GM12892 (cell line): Measurements from ENCODE around the gene CPZ.

Experiments used
- POLR2A ChIP-seq: IDR thresholded peaks from 2 replicates; pipeline ENCODE4 v1.6.1; 2011; ENCODE audit warnings: low read depth, low read length, control low read depth
- POLR2AphosphoS5 ChIP-seq: IDR thresholded peaks from 2 replicates; pipeline ENCODE4 v1.6.1; 2011; ENCODE audit warnings: low read depth, low read length, control low read depth

DNA sequence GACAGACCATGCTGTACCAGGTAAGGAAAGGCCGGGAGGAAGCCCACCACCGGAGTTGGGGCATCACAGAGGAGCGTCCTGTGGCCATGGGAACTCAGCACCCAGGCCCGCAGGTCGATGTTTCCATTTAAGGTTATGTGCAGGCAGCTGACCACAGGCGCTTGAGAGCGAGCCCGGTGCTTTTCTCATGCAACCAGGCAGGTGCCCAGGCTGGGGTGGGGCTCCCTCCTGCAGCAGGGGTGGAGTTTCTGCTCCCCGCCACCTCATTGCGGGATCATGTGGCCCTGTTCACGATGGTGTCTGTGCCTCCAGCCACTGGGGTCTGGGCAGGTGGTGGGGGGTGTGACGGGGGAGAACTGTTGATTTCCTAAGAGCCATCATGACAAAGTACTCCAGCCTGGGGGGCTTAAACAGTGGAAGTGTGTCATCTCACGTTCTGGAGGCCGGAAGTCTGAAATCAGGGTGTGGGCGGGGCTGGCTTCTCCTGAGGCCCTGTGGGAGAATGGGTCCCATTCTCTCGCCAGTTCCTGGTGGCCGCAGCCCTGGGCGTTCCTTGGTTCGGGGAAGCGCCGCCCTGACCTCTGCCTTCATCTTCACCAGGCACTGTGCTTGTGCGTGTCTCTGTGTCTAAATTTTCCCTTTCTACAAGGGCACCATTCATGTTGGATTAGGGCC is 60.9 kb downstream of the CPZ start:
- TF ChIP-seq POLR2A = no peak
- TF ChIP-seq POLR2AphosphoS5 = no peak
